ENCODE measurements around the gene ARPC1A. TPM values are rescaled to one million over a fixed set of nuclear protein-coding genes. Genes with fewer than 3 reads are reported as not detected.

The ARPC1A gene
- total RNA-seq, 1 donor from 2014 or later = 131 TPM

- Histone ChIP-seq H3K36me3 (peaks cover 53% of the 10 kb centered on the region), H3K4me1 (peaks cover 57% of the 10 kb centered on the region), H3K9me3 (replicated peaks) (no peaks in the 10 kb centered on the region), H3K27ac (replicated peaks) (no peak overlapping the region), H3K27me3 (ENCODE audit: low read depth) (no peaks in the 10 kb centered on the region), H3K4me3 (no peak overlapping the region)
- DNase-seq = no peak
- TF ChIP-seq CTCF (IDR thresholded peaks at IDR 0.05; ENCODE audit: borderline replicate concordance) = no peak
- intact Hi-C loops (cut with micrococcal nuclease) = no loop called here
Observed at GRCh38 chr7:99404977-99405320, 79.3 kb downstream of the ARPC1A start.

- H3K9me3 ChIP-seq (replicated peaks) = no peaks in the 10 kb centered on the region
- peaks cover 52% of the 10 kb centered on the region for H3K36me3 ChIP-seq
- peaks cover 66% of the 10 kb centered on the region for H3K4me1 ChIP-seq
- intact Hi-C loops (cut with micrococcal nuclease) = no loop called here
- H3K4me3 ChIP-seq = peak overlapping the region; percentile 99
- DNase-seq = no peak
- H3K27ac ChIP-seq (replicated peaks) = no peak overlapping the region
- no peaks in the 10 kb centered on the region for H3K27me3 ChIP-seq (ENCODE audit: low read depth)
- no peak for TF ChIP-seq CTCF (IDR thresholded peaks at IDR 0.05; ENCODE audit: borderline replicate concordance)
Observed at GRCh38 chr7:99406557-99406956, 80.9 kb downstream of the ARPC1A start.

- peak overlapping the region; percentile 99 for H3K4me3 ChIP-seq
- no peaks in the 10 kb centered on the region for H3K27me3 ChIP-seq (ENCODE audit: low read depth)
- intact Hi-C loops (cut with micrococcal nuclease) = no loop called here
- peak; percentile 39 for DNase-seq
- H3K4me1 ChIP-seq = peaks cover 66% of the 10 kb centered on the region
- no peak for TF ChIP-seq CTCF (IDR thresholded peaks at IDR 0.05; ENCODE audit: borderline replicate concordance)
- H3K27ac ChIP-seq (replicated peaks) = peak overlapping the region; percentile 99
- H3K36me3 ChIP-seq = peaks cover 52% of the 10 kb centered on the region
- no peaks in the 10 kb centered on the region for H3K9me3 ChIP-seq (replicated peaks)
Observed at GRCh38 chr7:99407872-99408378, 82.2 kb downstream of the ARPC1A start.

GRCh38 chr7:99408379-99409191 is 82.9 kb downstream of the ARPC1A start, which contains the start of the genes BUD31 and PDAP1:
Gene BUD31 (plus strand): TSS chr7:99408969. CDS start chr7:99411093, 2,124 bp downstream.
Gene PDAP1 (minus strand): TSS chr7:99408597. CDS start chr7:99408548, 49 bp downstream.
- H3K4me1 ChIP-seq = peaks cover 66% of the 10 kb centered on the region

GRCh38 chr7:99409192-99409572 is 83.5 kb downstream of the ARPC1A start:
- Histone ChIP-seq H3K4me1 (peaks cover 63% of the 10 kb centered on the region), H3K27me3 (ENCODE audit: low read depth) (no peaks in the 10 kb centered on the region), H3K9me3 (replicated peaks) (no peaks in the 10 kb centered on the region), H3K36me3 (peaks cover 52% of the 10 kb centered on the region), H3K27ac (replicated peaks) (peak overlapping the region; percentile 99), H3K4me3 (peak overlapping the region; percentile 99)
- no peak for TF ChIP-seq CTCF (IDR thresholded peaks at IDR 0.05; ENCODE audit: borderline replicate concordance)
- DNase-seq = no peak
- intact Hi-C loops (cut with micrococcal nuclease) = no loop called here

More at GRCh38 chr7:99408379-99409191, 82.9 kb downstream of the ARPC1A start, which contains the start of the genes BUD31 and PDAP1:
- Histone ChIP-seq H3K4me3 (peak within 1 kb of the TSS; percentile 99), H3K36me3 (peaks cover 52% of the 10 kb centered on the region), H3K27me3 (ENCODE audit: low read depth) (no peaks in the 10 kb centered on the region), H3K9me3 (replicated peaks) (no peaks in the 10 kb centered on the region), H3K27ac (replicated peaks) (peak within 1 kb of the TSS; percentile 99)
- intact Hi-C loops (cut with micrococcal nuclease) = no loop called here
- TF ChIP-seq CTCF (IDR thresholded peaks at IDR 0.05; ENCODE audit: borderline replicate concordance) = peak; percentile 19
- DNase-seq = peak; percentile 93
